ENCODE data around the gene TACO1. TPM values are rescaled to one million over a fixed set of nuclear protein-coding genes. Genes with fewer than 3 reads are reported as not detected.

The TACO1 gene
- total and polyA plus RNA-seq, 10 of the 15 experiments (the other 5 are each of a cell fraction or from before 2014, with no cell fraction given), result 8.5 to 38.6 (median 27.0) TPM

Small RNA genes lying within 50 kb of the gene (small RNA-seq; reads per million reads assigned to genes)
- gene RNU6-288P, result not detected

Other genes with a start within 250 kb of the TACO1 start
Only the 7 nearest of the 12 such genes appear.
- gene CYB561, start 154.6 kb upstream of the TACO1 start, total RNA-seq (2014; rRNA removed), result 2.8 and 2.9 TPM in 2 replicates
- gene CYB561, start 154.6 kb upstream of the TACO1 start, total RNA-seq (2014; rRNA removed; fragmentation: Illumina TruSeq; extraction: Trizol), result 1.4 and 1.6 TPM in 2 replicates
- gene CYB561, start 154.6 kb upstream of the TACO1 start, total RNA-seq (2021), result 3.3 and 4.2 TPM in 2 replicates
- gene CYB561, start 154.6 kb upstream of the TACO1 start, polyA plus RNA-seq (2011; rRNA removed), result 1.1 and 1.9 TPM in 2 replicates
- 1.3 and 2.0 TPM in 2 replicates for gene CYB561, start 154.6 kb upstream of the TACO1 start, polyA plus RNA-seq (2014; fragmentation: Illumina TruSeq; extraction: Trizol)
- gene CYB561, start 154.6 kb upstream of the TACO1 start, polyA plus RNA-seq (2014; fragmentation: Nextera tagmentation; extraction: Ambion mirVana), result under 1 TPM; 0.52 to 0.93 TPM
- gene CYB561, start 154.6 kb upstream of the TACO1 start, polyA plus RNA-seq (2014; rRNA removed), result 4.8 and 6.9 TPM in 2 replicates
- gene CYB561, start 154.6 kb upstream of the TACO1 start, polyA plus RNA-seq (2016; fragmentation: Nextera tagmentation; extraction: Ambion mirVana), result 1 to 10 TPM; 3.3 TPM
- not detected in 2 replicates for gene ACE, start 123.8 kb upstream of the TACO1 start, total RNA-seq (2014; rRNA removed)
- gene ACE, start 123.8 kb upstream of the TACO1 start, total RNA-seq (2014; rRNA removed; fragmentation: Illumina TruSeq; extraction: Trizol), result not detected in 2 replicates
- gene ACE, start 123.8 kb upstream of the TACO1 start, total RNA-seq (2021), result 0.08 and 0.46 TPM in 2 replicates
- gene ACE, start 123.8 kb upstream of the TACO1 start, polyA plus RNA-seq (2011; rRNA removed), result not detected in 2 replicates
- not detected in 2 replicates for gene ACE, start 123.8 kb upstream of the TACO1 start, polyA plus RNA-seq (2014; fragmentation: Illumina TruSeq; extraction: Trizol)
- not detected for gene ACE, start 123.8 kb upstream of the TACO1 start, polyA plus RNA-seq (2014; fragmentation: Nextera tagmentation; extraction: Ambion mirVana)
- 0.03 TPM in 1 of 2 replicates, not detected in the other for gene ACE, start 123.8 kb upstream of the TACO1 start, polyA plus RNA-seq (2014; rRNA removed)
- gene ACE, start 123.8 kb upstream of the TACO1 start, polyA plus RNA-seq (2016; fragmentation: Nextera tagmentation; extraction: Ambion mirVana), result not detected
- not detected in 2 replicates for gene KCNH6, start 77.5 kb upstream of the TACO1 start, total RNA-seq (2014; rRNA removed)
- gene KCNH6, start 77.5 kb upstream of the TACO1 start, total RNA-seq (2014; rRNA removed; fragmentation: Illumina TruSeq; extraction: Trizol), result not detected in 2 replicates
- gene KCNH6, start 77.5 kb upstream of the TACO1 start, total RNA-seq (2021), result not detected in 2 replicates
- not detected in 2 replicates for gene KCNH6, start 77.5 kb upstream of the TACO1 start, polyA plus RNA-seq (2011; rRNA removed)
- gene KCNH6, start 77.5 kb upstream of the TACO1 start, polyA plus RNA-seq (2014; fragmentation: Illumina TruSeq; extraction: Trizol), result not detected in 2 replicates
- not detected for gene KCNH6, start 77.5 kb upstream of the TACO1 start, polyA plus RNA-seq (2014; fragmentation: Nextera tagmentation; extraction: Ambion mirVana)
- not detected in 2 replicates for gene KCNH6, start 77.5 kb upstream of the TACO1 start, polyA plus RNA-seq (2014; rRNA removed)
- gene KCNH6, start 77.5 kb upstream of the TACO1 start, polyA plus RNA-seq (2016; fragmentation: Nextera tagmentation; extraction: Ambion mirVana), result not detected
- gene DCAF7, start 50.4 kb upstream of the TACO1 start, total RNA-seq (2014; rRNA removed), result 36.6 and 37.0 TPM in 2 replicates
- gene DCAF7, start 50.4 kb upstream of the TACO1 start, total RNA-seq (2014; rRNA removed; fragmentation: Illumina TruSeq; extraction: Trizol), result 29.1 and 29.3 TPM in 2 replicates
- 99.8 and 103 TPM in 2 replicates for gene DCAF7, start 50.4 kb upstream of the TACO1 start, total RNA-seq (2021)
- gene DCAF7, start 50.4 kb upstream of the TACO1 start, polyA plus RNA-seq (2011; rRNA removed), result 45.5 and 60.7 TPM in 2 replicates
- 65.4 and 67.5 TPM in 2 replicates for gene DCAF7, start 50.4 kb upstream of the TACO1 start, polyA plus RNA-seq (2014; fragmentation: Illumina TruSeq; extraction: Trizol)
- gene DCAF7, start 50.4 kb upstream of the TACO1 start, polyA plus RNA-seq (2014; fragmentation: Nextera tagmentation; extraction: Ambion mirVana), result 10 to 100 TPM; 27.0 to 27.4 TPM
- gene DCAF7, start 50.4 kb upstream of the TACO1 start, polyA plus RNA-seq (2014; rRNA removed), result 48.3 and 52.4 TPM in 2 replicates
- gene DCAF7, start 50.4 kb upstream of the TACO1 start, polyA plus RNA-seq (2016; fragmentation: Nextera tagmentation; extraction: Ambion mirVana), result 10 to 100 TPM; 76.5 to 85.0 TPM
- 24.1 and 24.3 TPM in 2 replicates for gene MAP3K3, start 21.5 kb downstream of the TACO1 start, total RNA-seq (2014; rRNA removed)
- gene MAP3K3, start 21.5 kb downstream of the TACO1 start, total RNA-seq (2014; rRNA removed; fragmentation: Illumina TruSeq; extraction: Trizol), result 16.0 and 17.2 TPM in 2 replicates
- gene MAP3K3, start 21.5 kb downstream of the TACO1 start, total RNA-seq (2021), result 22.9 and 23.2 TPM in 2 replicates
- 11.6 and 13.8 TPM in 2 replicates for gene MAP3K3, start 21.5 kb downstream of the TACO1 start, polyA plus RNA-seq (2011; rRNA removed)
- gene MAP3K3, start 21.5 kb downstream of the TACO1 start, polyA plus RNA-seq (2014; fragmentation: Illumina TruSeq; extraction: Trizol), result 10.3 and 16.1 TPM in 2 replicates
- 1 to 10 TPM; 1.6 to 2.0 TPM for gene MAP3K3, start 21.5 kb downstream of the TACO1 start, polyA plus RNA-seq (2014; fragmentation: Nextera tagmentation; extraction: Ambion mirVana)
- 19.0 and 19.9 TPM in 2 replicates for gene MAP3K3, start 21.5 kb downstream of the TACO1 start, polyA plus RNA-seq (2014; rRNA removed)
- 1 to 10 TPM; 3.4 to 5.3 TPM for gene MAP3K3, start 21.5 kb downstream of the TACO1 start, polyA plus RNA-seq (2016; fragmentation: Nextera tagmentation; extraction: Ambion mirVana)
- gene LIMD2, start 99.2 kb downstream of the TACO1 start, total RNA-seq (2014; rRNA removed), result 247 and 261 TPM in 2 replicates
- 75.5 and 81.3 TPM in 2 replicates for gene LIMD2, start 99.2 kb downstream of the TACO1 start, total RNA-seq (2014; rRNA removed; fragmentation: Illumina TruSeq; extraction: Trizol)
- gene LIMD2, start 99.2 kb downstream of the TACO1 start, total RNA-seq (2021), result 251 and 259 TPM in 2 replicates
- gene LIMD2, start 99.2 kb downstream of the TACO1 start, polyA plus RNA-seq (2011; rRNA removed), result 40.7 and 103 TPM in 2 replicates
- 5.9 and 58.2 TPM in 2 replicates for gene LIMD2, start 99.2 kb downstream of the TACO1 start, polyA plus RNA-seq (2014; fragmentation: Illumina TruSeq; extraction: Trizol)
- 1 to 10 TPM; 1.1 to 5.0 TPM for gene LIMD2, start 99.2 kb downstream of the TACO1 start, polyA plus RNA-seq (2014; fragmentation: Nextera tagmentation; extraction: Ambion mirVana)
- gene LIMD2, start 99.2 kb downstream of the TACO1 start, polyA plus RNA-seq (2014; rRNA removed), result 290 and 364 TPM in 2 replicates
- gene LIMD2, start 99.2 kb downstream of the TACO1 start, polyA plus RNA-seq (2016; fragmentation: Nextera tagmentation; extraction: Ambion mirVana), result 100 to 1,000 TPM; 307 to 339 TPM
- 28.6 and 33.2 TPM in 2 replicates for gene STRADA, start 140.9 kb downstream of the TACO1 start, total RNA-seq (2014; rRNA removed)
- gene STRADA, start 140.9 kb downstream of the TACO1 start, total RNA-seq (2014; rRNA removed; fragmentation: Illumina TruSeq; extraction: Trizol), result 30.8 and 32.8 TPM in 2 replicates
- 40.0 and 45.3 TPM in 2 replicates for gene STRADA, start 140.9 kb downstream of the TACO1 start, total RNA-seq (2021)
- gene STRADA, start 140.9 kb downstream of the TACO1 start, polyA plus RNA-seq (2011; rRNA removed), result 43.0 and 50.5 TPM in 2 replicates
- 49.5 and 51.2 TPM in 2 replicates for gene STRADA, start 140.9 kb downstream of the TACO1 start, polyA plus RNA-seq (2014; fragmentation: Illumina TruSeq; extraction: Trizol)
- gene STRADA, start 140.9 kb downstream of the TACO1 start, polyA plus RNA-seq (2014; fragmentation: Nextera tagmentation; extraction: Ambion mirVana), result 10 to 100 TPM; 13.3 to 15.6 TPM
- gene STRADA, start 140.9 kb downstream of the TACO1 start, polyA plus RNA-seq (2014; rRNA removed), result 39.7 and 42.7 TPM in 2 replicates
- gene STRADA, start 140.9 kb downstream of the TACO1 start, polyA plus RNA-seq (2016; fragmentation: Nextera tagmentation; extraction: Ambion mirVana), result 10 to 100 TPM; 50.0 to 54.1 TPM